ENCODE results near the gene HNMT.

HNMT gene

GRCh38 chr2:137950238-137950637, 14.0 kb upstream of the HNMT start:
- no peak overlapping the region for H3K4me3 ChIP-seq (ENCODE audit: low read depth, low read length)
- no peak for DNase-seq (ENCODE audit: low read depth)
- in situ Hi-C loops (cut with HindIII; ENCODE audit: low sequenced_read_pairs) = no loop called here
- TF ChIP-seq CTCF (IDR thresholded peaks at IDR 0.05; ENCODE audit: low read depth, low read length, missing control alignments) = no peak

GRCh38 chr2:137951586-137951985, 12.7 kb upstream of the HNMT start:
- in situ Hi-C loops (cut with HindIII; ENCODE audit: low sequenced_read_pairs) = no loop called here
- no peak overlapping the region for H3K4me3 ChIP-seq (ENCODE audit: low read depth, low read length)
- no peak for DNase-seq (ENCODE audit: low read depth)
- no peak for TF ChIP-seq CTCF (IDR thresholded peaks at IDR 0.05; ENCODE audit: low read depth, low read length, missing control alignments)

- TF ChIP-seq CTCF (IDR thresholded peaks at IDR 0.05; ENCODE audit: low read depth, low read length, missing control alignments) = no peak
- in situ Hi-C loops (cut with HindIII; ENCODE audit: low sequenced_read_pairs) = no loop called here
- DNase-seq (ENCODE audit: low read depth) = no peak
- no peak overlapping the region for H3K4me3 ChIP-seq (ENCODE audit: low read depth, low read length)
Measured at GRCh38 chr2:137952586-137953129, 11.6 kb upstream of the HNMT start.

- DNase-seq (ENCODE audit: low read depth) = no peak
- in situ Hi-C loops (cut with HindIII; ENCODE audit: low sequenced_read_pairs) = no loop called here
- H3K4me3 ChIP-seq (ENCODE audit: low read depth, low read length) = no peak overlapping the region
- TF ChIP-seq CTCF (IDR thresholded peaks at IDR 0.05; ENCODE audit: low read depth, low read length, missing control alignments) = no peak
Measured at GRCh38 chr2:137955536-137955935, 8.7 kb upstream of the HNMT start.

- H3K4me3 ChIP-seq (ENCODE audit: low read depth, low read length) = no peak overlapping the region
- in situ Hi-C loops (cut with HindIII; ENCODE audit: low sequenced_read_pairs) = no loop called here
- DNase-seq (ENCODE audit: low read depth) = peak; percentile 64
- TF ChIP-seq CTCF (IDR thresholded peaks at IDR 0.05; ENCODE audit: low read depth, low read length, missing control alignments) = no peak
Measured at GRCh38 chr2:137957033-137957432, 7.2 kb upstream of the HNMT start.

- TF ChIP-seq CTCF (IDR thresholded peaks at IDR 0.05; ENCODE audit: low read depth, low read length, missing control alignments) = no peak
- in situ Hi-C loops (cut with HindIII; ENCODE audit: low sequenced_read_pairs) = no loop called here
- no peak overlapping the region for H3K4me3 ChIP-seq (ENCODE audit: low read depth, low read length)
- no peak for DNase-seq (ENCODE audit: low read depth)
Measured at GRCh38 chr2:137959166-137959565, 5.1 kb upstream of the HNMT start.

- in situ Hi-C loops (cut with HindIII; ENCODE audit: low sequenced_read_pairs) = no loop called here
- no peak for DNase-seq (ENCODE audit: low read depth)
- no peak for TF ChIP-seq CTCF (IDR thresholded peaks at IDR 0.05; ENCODE audit: low read depth, low read length, missing control alignments)
- H3K4me3 ChIP-seq (ENCODE audit: low read depth, low read length) = no peak overlapping the region
Measured at GRCh38 chr2:137960223-137960622, 4.0 kb upstream of the HNMT start.

Data from astrocyte of the cerebellum (primary cell).